Lower leg skin (tissue), 3 donors: ENCODE data around the gene STX1B.

Source experiments
- POLR2A ChIP-seq, 2 donors: fragments of 450-650 bp; IDR thresholded peaks; one replicate each; pipeline ENCODE4 v1.6.1; 2016 to 2017; ENCODE audit warnings: antibody characterized with exemption in 2 of 2, mild to moderate bottlenecking in 1 of 2, moderate library complexity in 1 of 2
- TF ChIP-seq, protein P1 (sequence below), 3 donors: fragments of 450-650 bp; IDR thresholded peaks; one replicate each; pipeline ENCODE4 v1.5.1; 2016; ENCODE audit warnings: antibody characterized with exemption in 3 of 3, mild to moderate bottlenecking in 3 of 3, moderate library complexity in 2 of 3

- TF ChIP-seq POLR2A (IDR thresholded peaks at IDR 0.05): no peak
- TF ChIP-seq, protein P1, sequence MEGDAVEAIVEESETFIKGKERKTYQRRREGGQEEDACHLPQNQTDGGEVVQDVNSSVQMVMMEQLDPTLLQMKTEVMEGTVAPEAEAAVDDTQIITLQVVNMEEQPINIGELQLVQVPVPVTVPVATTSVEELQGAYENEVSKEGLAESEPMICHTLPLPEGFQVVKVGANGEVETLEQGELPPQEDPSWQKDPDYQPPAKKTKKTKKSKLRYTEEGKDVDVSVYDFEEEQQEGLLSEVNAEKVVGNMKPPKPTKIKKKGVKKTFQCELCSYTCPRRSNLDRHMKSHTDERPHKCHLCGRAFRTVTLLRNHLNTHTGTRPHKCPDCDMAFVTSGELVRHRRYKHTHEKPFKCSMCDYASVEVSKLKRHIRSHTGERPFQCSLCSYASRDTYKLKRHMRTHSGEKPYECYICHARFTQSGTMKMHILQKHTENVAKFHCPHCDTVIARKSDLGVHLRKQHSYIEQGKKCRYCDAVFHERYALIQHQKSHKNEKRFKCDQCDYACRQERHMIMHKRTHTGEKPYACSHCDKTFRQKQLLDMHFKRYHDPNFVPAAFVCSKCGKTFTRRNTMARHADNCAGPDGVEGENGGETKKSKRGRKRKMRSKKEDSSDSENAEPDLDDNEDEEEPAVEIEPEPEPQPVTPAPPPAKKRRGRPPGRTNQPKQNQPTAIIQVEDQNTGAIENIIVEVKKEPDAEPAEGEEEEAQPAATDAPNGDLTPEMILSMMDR (IDR thresholded peaks at IDR 0.05): no peak
Measured at GRCh38 chr16:30980434-30980833, 30.0 kb downstream of the STX1B start.
